HCT116 (cell line): ENCODE results near the gene TTC1. TPM values are rescaled to one million over a fixed set of nuclear protein-coding genes. Genes with fewer than 3 reads are reported as not detected.

Experiments used
- ATAC-seq: fragments of 200-7000 bp; cut with Tn5 transposase; 2 replicates; pipeline ENCODE4 v1.9.1; 2020; ENCODE audit warnings: mild to moderate bottlenecking, moderate library complexity
- BruUV-seq: library from RNA; stranded (reverse); fragments of 400-500 nt; replicated peaks from 2 replicates; lab custom pipeline; 2021; lab: Mats Ljungman, UMichigan
- CTCF ChIA-PET: fragments of 300-600 bp; sonication (Branson Sonifier 250); formaldehyde crosslinking; loops from one replicate; lab custom pipeline; 2021; ENCODE audit warnings: antibody characterized with exemption; lab: Charles Lee
- POLR2A ChIA-PET: fragments of 300-600, 350-600 bp; sonication (Branson Sonifier 250); formaldehyde crosslinking; loops from one replicate; lab custom pipeline; 2021; ENCODE audit warnings: antibody characterized with exemption; lab: Charles Lee
- RAD21 ChIA-PET, 2 experiments: fragments of 300-600 bp; sonication (Branson Sonifier 250); formaldehyde crosslinking; loops; one replicate each; lab custom pipeline; 2023; ENCODE audit warnings: low total read pairs in 2 of 2; ENCODE audit not compliant: uncharacterized antibody in 2 of 2, unreplicated experiment in 2 of 2, low non-redundant PET in 1 of 2; lab: Charles Lee
- DNase-seq: peaks from one replicate; pipeline ENCODE4 v3.0.0-alpha.2; 2010; ENCODE audit warnings: low read depth, low spot score
- H2AFZ ChIP-seq: fragments of 200-600 bp; shearing (Covaris generic), sonication (generic); 2 replicates; pipeline ENCODE4 v1.6.1; 2017; ENCODE audit warnings: low read depth, mixed run types, mixed read lengths, antibody characterized with exemption, low read length; ENCODE audit not compliant: poor library complexity, severe bottlenecking
- H3K27ac ChIP-seq: 2 replicates; pipeline ENCODE4 v1.5.1; 2012; ENCODE audit warnings: low read depth, low read length
- H3K27me3 ChIP-seq: fragments of 200-600 bp; sonication (generic); 2 replicates; pipeline ENCODE4 v1.6.1; 2016; ENCODE audit warnings: mixed run types, low read length, mixed read lengths; ENCODE audit not compliant: insufficient read depth
- H3K36me3 ChIP-seq, 2 experiments: fragments of 200-500 bp in 1 of 2; fragments of 200-600 bp in 1 of 2; sonication (Bioruptor generic) in 1 of 2; sonication (generic) in 1 of 2; 2 replicates each; pipeline versions ENCODE4 v1.5.1 to v1.6.1; 2014 to 2016; ENCODE audit warnings: low read length in 2 of 2, inconsistent platforms in 1 of 2, mixed read lengths in 1 of 2, mixed run types in 1 of 2; ENCODE audit not compliant: insufficient read depth in 2 of 2, control insufficient read depth in 1 of 2
- H3K4me1 ChIP-seq, 2 experiments: fragments of 200-600 bp in 1 of 2; sonication (generic) in 1 of 2; 2 replicates each; pipeline versions ENCODE4 v1.5.1 to v1.6.1; 2012 to 2017; ENCODE audit warnings: low read length in 2 of 2, inconsistent platforms in 1 of 2, mild to moderate bottlenecking in 1 of 2, mixed read lengths in 1 of 2, mixed run types in 1 of 2, moderate library complexity in 1 of 2; ENCODE audit not compliant: insufficient read depth in 2 of 2, control insufficient read depth in 1 of 2
- H3K4me2 ChIP-seq: fragments of 200-600 bp; sonication (generic); 2 replicates; pipeline ENCODE4 v1.6.1; 2017; ENCODE audit warnings: mixed run types, low read length, mixed read lengths
- H3K4me3 ChIP-seq, 2 experiments: fragments of 200-600 bp in 1 of 2; sonication (generic) in 1 of 2; replicated peaks in 1 of 2; 2 replicates each; pipeline ENCODE4 v1.5.1; 2011 to 2016; ENCODE audit warnings: low read length in 2 of 2, control low read depth in 1 of 2, low read depth in 1 of 2, mild to moderate bottlenecking in 1 of 2, mixed read lengths in 1 of 2, mixed run types in 1 of 2
- H3K79me2 ChIP-seq: fragments of 200-600 bp; sonication (generic); 2 replicates; pipeline ENCODE4 v1.6.1; 2017; ENCODE audit warnings: mild to moderate bottlenecking, mixed run types, low read length, moderate library complexity, mixed read lengths; ENCODE audit not compliant: insufficient read depth
- H3K9ac ChIP-seq: fragments of 200-600 bp; sonication (generic); 2 replicates; pipeline ENCODE4 v1.6.1; 2016; ENCODE audit warnings: low read length, mixed read lengths
- H3K9me2 ChIP-seq: fragments of 200-600 bp; sonication (generic), shearing (Covaris generic); 2 replicates; pipeline ENCODE4 v1.6.1; 2017; ENCODE audit warnings: mixed run types, mild to moderate bottlenecking, moderate library complexity; ENCODE audit not compliant: insufficient read depth
- H3K9me3 ChIP-seq, 2 experiments: fragments of 200-500 bp in 1 of 2; fragments of 200-600 bp in 1 of 2; sonication (Bioruptor generic) in 1 of 2; sonication (generic) in 1 of 2; 2 replicates each; pipeline ENCODE4 v1.6.1; 2014 to 2017; ENCODE audit warnings: low read length in 2 of 2, mixed read lengths in 2 of 2, inconsistent platforms in 1 of 2, low read depth in 1 of 2, mild to moderate bottlenecking in 1 of 2, mixed run types in 1 of 2, moderate library complexity in 1 of 2; ENCODE audit not compliant: control insufficient read depth in 1 of 2, insufficient read depth in 1 of 2
- H4K20me1 ChIP-seq: fragments of 200-600 bp; sonication (generic), shearing (Covaris generic); 2 replicates; pipeline ENCODE4 v1.6.1; 2017; ENCODE audit warnings: mixed run types, mild to moderate bottlenecking, moderate library complexity; ENCODE audit not compliant: insufficient read depth
- ELF1 ChIP-seq: IDR thresholded peaks from 2 replicates; pipeline ENCODE4 v1.6.1; 2012; ENCODE audit warnings: low read depth, borderline replicate concordance
- FOSL1 ChIP-seq: IDR thresholded peaks from 2 replicates; pipeline ENCODE4 v1.6.1; 2012; ENCODE audit warnings: low read depth
- JUND ChIP-seq: IDR thresholded peaks from 2 replicates; pipeline ENCODE4 v1.6.1; 2012
- MAX ChIP-seq: IDR thresholded peaks from 2 replicates; pipeline ENCODE4 v1.6.1; 2012
- POLR2AphosphoS5 ChIP-seq: IDR thresholded peaks from 2 replicates; pipeline ENCODE4 v1.6.1; 2011; ENCODE audit warnings: mild to moderate bottlenecking, low read depth, low read length, moderate library complexity
- RAD21 ChIP-seq: IDR thresholded peaks from 2 replicates; pipeline ENCODE4 v1.6.1; 2012; ENCODE audit warnings: low read depth, mild to moderate bottlenecking
- REST ChIP-seq: IDR thresholded peaks from 2 replicates; pipeline ENCODE4 v1.6.1; 2012; ENCODE audit warnings: low read depth
- SRF ChIP-seq: IDR thresholded peaks from 2 replicates; pipeline ENCODE4 v1.6.1; 2012; ENCODE audit warnings: low read depth
- TCF7L2 ChIP-seq: IDR thresholded peaks from 2 replicates; pipeline ENCODE4 v1.7.0; 2011; ENCODE audit warnings: borderline replicate concordance, inconsistent platforms; ENCODE audit not compliant: insufficient read depth, insufficient read length; ENCODE audit errors: extremely low read depth
- ZBTB33 ChIP-seq: IDR thresholded peaks from 2 replicates; pipeline ENCODE4 v1.6.1; 2011; ENCODE audit warnings: mild to moderate bottlenecking, low read length, moderate library complexity; ENCODE audit not compliant: insufficient replicate concordance; ENCODE audit errors: extremely low read depth
- intact Hi-C: fragments of 100-400 bp; cut with micrococcal nuclease; formaldehyde crosslinking; loops from 2 replicates; pipeline ENCODE4 v1.10.0; 2022
- total RNA-seq: library from RNA; stranded (reverse); gene quantifications from one replicate; pipeline ENCODE4 v1.2.1, GENCODE V29; 2021; ENCODE audit not compliant: unreplicated experiment

Gene TTC1
- total RNA-seq, 1 experiment from 2014 or later: 48.1 TPM

GRCh38 chr5:160020266-160020770 lies 11.4 kb downstream of the TTC1 start:
- no peak for ATAC-seq

More at GRCh38 chr5:160020266-160020770, 11.4 kb downstream of the TTC1 start:
- Histone ChIP-seq H3K79me2 (peaks cover 46% of the 10 kb centered on the region), H3K9me2 (no peaks in the 10 kb centered on the region), H3K4me2 (no peak overlapping the region), H3K4me1 (no peaks in the 10 kb centered on the region), H3K27ac (no peak overlapping the region), H3K4me3 (no peak overlapping the region), H2AFZ (no peak overlapping the region), H3K9ac (no peak overlapping the region), H3K27me3 (no peaks in the 10 kb centered on the region)
- intact Hi-C loops: loop anchor here (2.0 to 5.0 kb wide), 3 partner anchors 137 to 370 kb away; no protein-coding TSS in a partner anchor
- DNase-seq: no peak
- BruUV-seq: no TSS peak
- ChIA-PET RAD21 (no interaction called here), POLR2A (no interaction called here)
- TF ChIP-seq RAD21: no peak
- no peak for TF ChIP-seq MAX
- no peak for TF ChIP-seq ZBTB33
- no peak for TF ChIP-seq JUND
- no peak for TF ChIP-seq FOSL1
- TF ChIP-seq POLR2AphosphoS5: no peak
- TF ChIP-seq SRF: no peak
- no peak for TF ChIP-seq REST
- TF ChIP-seq TCF7L2: no peak
- no peak for TF ChIP-seq ELF1
- TF ChIP-seq, all 23 proteins: peak for 0
- CTCF ChIA-PET: interaction anchor here (0.6 to 2.2 kb wide), 3 partner anchors 33 to 371 kb away, joined by 3 to 32 read pairs (median 3); no protein-coding TSS in a partner anchor
- Histone ChIP-seq H3K9me3 (no peaks in the 10 kb centered on the region), H4K20me1 (no peaks in the 10 kb centered on the region), H3K36me3 (peaks cover 0 to 8% of the 10 kb centered on the region in 2 experiments; a peak in 3 of 4 replicates)
